DOHH2 (cell line): ENCODE measurements around the gene C3orf52.

ENCODE experiments used
- H3F3A ChIP-seq: fragments of 200-600 bp; sonication (generic), shearing (Covaris generic); 2 replicates; pipeline ENCODE4 v1.6.0; 2016; ENCODE audit warnings: antibody characterized with exemption, mild to moderate bottlenecking; ENCODE audit not compliant: control insufficient read depth, insufficient read depth
- H3K27ac ChIP-seq: fragments of 200-600 bp; sonication (generic); 2 replicates; pipeline ENCODE4 v1.5.1; 2014; ENCODE audit warnings: low read depth, mild to moderate bottlenecking, low read length, moderate library complexity
- H3K27me3 ChIP-seq: fragments of 200-600 bp; sonication (generic); 2 replicates; pipeline ENCODE4 v1.6.1; 2014; ENCODE audit warnings: mild to moderate bottlenecking, low read length, mixed read lengths; ENCODE audit not compliant: control insufficient read depth
- H3K36me3 ChIP-seq: fragments of 200-600 bp; sonication (generic); 2 replicates; pipeline ENCODE4 v1.6.1; 2014; ENCODE audit warnings: mild to moderate bottlenecking, low read length, moderate library complexity, mixed read lengths; ENCODE audit not compliant: control insufficient read depth
- H3K4me1 ChIP-seq: fragments of 200-600 bp; sonication (generic); 2 replicates; pipeline ENCODE4 v1.6.1; 2014; ENCODE audit warnings: mild to moderate bottlenecking, low read length, mixed read lengths; ENCODE audit not compliant: control insufficient read depth
- H3K4me2 ChIP-seq: fragments of 200-600 bp; sonication (generic); 2 replicates; pipeline ENCODE4 v1.6.0; 2014; ENCODE audit warnings: mild to moderate bottlenecking, low read length, moderate library complexity
- H3K4me3 ChIP-seq: fragments of 200-600 bp; sonication (generic); 2 replicates; pipeline ENCODE4 v1.5.1; 2014; ENCODE audit warnings: mild to moderate bottlenecking, low read length, mixed read lengths
- H3K79me2 ChIP-seq: fragments of 200-600 bp; sonication (generic); 2 replicates; pipeline ENCODE4 v1.6.1; 2014; ENCODE audit warnings: mild to moderate bottlenecking, low read length, mixed read lengths; ENCODE audit not compliant: control insufficient read depth
- H3K9me2 ChIP-seq: fragments of 200-600 bp; sonication (generic); replicated peaks from 2 replicates; pipeline ENCODE4 v1.6.1; 2014; ENCODE audit warnings: mild to moderate bottlenecking, low read length, mixed read lengths; ENCODE audit not compliant: control insufficient read depth
- H3K9me3 ChIP-seq: fragments of 200-600 bp; sonication (generic); 2 replicates; pipeline ENCODE4 v1.6.1; 2014; ENCODE audit warnings: antibody characterized with exemption, low read length, mixed read lengths; ENCODE audit not compliant: control insufficient read depth, insufficient read depth
- H4K20me1 ChIP-seq: fragments of 200-600 bp; sonication (generic); 2 replicates; pipeline ENCODE4 v1.6.0; 2014; ENCODE audit warnings: low read depth, mild to moderate bottlenecking, antibody characterized with exemption, low read length, moderate library complexity; ENCODE audit not compliant: control insufficient read depth, insufficient read depth
- CTCF ChIP-seq: fragments of 200-600 bp; sonication (generic); IDR thresholded peaks from one replicate; pipeline ENCODE4 v1.5.1; 2014; ENCODE audit warnings: antibody characterized with exemption, mild to moderate bottlenecking, low read depth, low read length; ENCODE audit not compliant: poor library complexity, severe bottlenecking
- EZH2phosphoT487 ChIP-seq: fragments of 200-600 bp; sonication (generic); IDR thresholded peaks from 2 replicates; pipeline ENCODE4 v1.6.1; 2017; ENCODE audit warnings: borderline replicate concordance, mild to moderate bottlenecking, antibody characterized with exemption, low read length, moderate library complexity, mixed read lengths

Gene C3orf52

GRCh38 chr3:112095731-112096130 is 9.5 kb downstream of the C3orf52 start:
- no peak overlapping the region for H3K4me2 ChIP-seq
- H4K20me1 ChIP-seq: no peaks in the 10 kb centered on the region
- no peaks in the 10 kb centered on the region for H3K9me3 ChIP-seq
- TF ChIP-seq CTCF (no peak), EZH2phosphoT487 (no peak)
- no peak overlapping the region for H3K27ac ChIP-seq
- H3K4me3 ChIP-seq: no peak overlapping the region
- H3K79me2 ChIP-seq: peaks cover 25% of the 10 kb centered on the region
- peaks cover 4% of the 10 kb centered on the region; the same call in 1 of the 2 replicates for H3F3A ChIP-seq
- peaks cover 29% of the 10 kb centered on the region for H3K4me1 ChIP-seq
- H3K9me2 ChIP-seq: no peaks in the 10 kb centered on the region
- H3K36me3 ChIP-seq: peaks cover 17% of the 10 kb centered on the region
- no peaks in the 10 kb centered on the region for H3K27me3 ChIP-seq

- Histone ChIP-seq H4K20me1 (no peaks in the 10 kb centered on the region), H3K4me3 (no peak overlapping the region), H3K27ac (no peak overlapping the region), H3K36me3 (peaks cover 17% of the 10 kb centered on the region), H3K4me2 (no peak overlapping the region), H3K4me1 (peaks cover 24% of the 10 kb centered on the region), H3K27me3 (no peaks in the 10 kb centered on the region), H3K9me2 (no peaks in the 10 kb centered on the region), H3F3A (peaks cover 4% of the 10 kb centered on the region; the same call in 1 of the 2 replicates), H3K79me2 (peaks cover 21% of the 10 kb centered on the region), H3K9me3 (no peaks in the 10 kb centered on the region)
- TF ChIP-seq CTCF: no peak
- no peak for TF ChIP-seq EZH2phosphoT487
Measured at GRCh38 chr3:112096176-112096575, 10.0 kb downstream of the C3orf52 start.

GRCh38 chr3:112097378-112097777 is 11.2 kb downstream of the C3orf52 start:
- TF ChIP-seq EZH2phosphoT487 (no peak), CTCF (no peak)
- Histone ChIP-seq H4K20me1 (no peaks in the 10 kb centered on the region), H3K27me3 (no peaks in the 10 kb centered on the region), H3K36me3 (peaks cover 17% of the 10 kb centered on the region), H3K4me1 (peaks cover 12% of the 10 kb centered on the region), H3K27ac (no peak overlapping the region), H3K4me2 (no peak overlapping the region), H3K79me2 (peaks cover 10% of the 10 kb centered on the region), H3K9me3 (no peaks in the 10 kb centered on the region), H3F3A (peaks cover 4% of the 10 kb centered on the region; the same call in 1 of the 2 replicates), H3K4me3 (no peak overlapping the region), H3K9me2 (no peaks in the 10 kb centered on the region)
